Sigmoid colon (tissue), 7 donors: ENCODE results near the gene KDF1. TPM values are rescaled to one million over a fixed set of nuclear protein-coding genes. Genes with fewer than 3 reads are reported as not detected.
"Not testable (repeated sequence)": the region's sequence is repeated elsewhere in the genome, so short reads cannot be mapped to it uniquely, and the experiment has no call there.

Experiments
- DNase-seq: peaks from one replicate; pipeline ENCODE4 v3.0.0-alpha.2; 2019
- H3K27ac ChIP-seq, 4 donors: fragments of 200-600 bp; sonication (generic); one replicate each; pipeline ENCODE4 v1.5.1; 2016 to 2019; ENCODE audit warnings: mild to moderate bottlenecking in 1 of 4
- H3K27me3 ChIP-seq, 3 donors: fragments of 200-600 bp; sonication (generic); one replicate each; pipeline ENCODE4 v1.5.1; 2019; ENCODE audit warnings: mild to moderate bottlenecking in 1 of 3
- H3K36me3 ChIP-seq, 4 donors: fragments of 200-600 bp; sonication (generic); one replicate each; pipeline ENCODE4 v1.5.1; 2016 to 2019
- H3K4me1 ChIP-seq, 4 donors: fragments of 200-600 bp; sonication (generic); one replicate each; pipeline ENCODE4 v1.5.1; 2017 to 2019
- H3K4me3 ChIP-seq, 4 donors: fragments of 200-600 bp; sonication (generic); one replicate each; pipeline ENCODE4 v1.5.1; 2017 to 2019; ENCODE audit warnings: mild to moderate bottlenecking in 2 of 4, moderate library complexity in 1 of 4
- H3K9me3 ChIP-seq, 4 donors: fragments of 200-600 bp in 3 of 4; sonication (generic) in 3 of 4; one replicate each; pipeline versions ENCODE4 v1.5.1 to v1.6.1; 2013 to 2019
- CTCF ChIP-seq, 4 experiments: fragments of 450-650 bp in 3 of 4; fragments of 200-600 bp in 1 of 4; IDR thresholded peaks; one replicate each; pipeline ENCODE4 v1.5.1; 2016 to 2019; ENCODE audit warnings: antibody characterized with exemption in 4 of 4, mild to moderate bottlenecking in 3 of 4, moderate library complexity in 2 of 4
- EP300 ChIP-seq, 4 donors: sonication (generic); formaldehyde crosslinking; IDR thresholded peaks; one replicate each; pipeline ENCODE4 v1.6.1; 2017; ENCODE audit warnings: antibody characterized with exemption in 4 of 4
- POLR2A ChIP-seq, 2 donors: fragments of 450-650 bp; IDR thresholded peaks; one replicate each; pipeline ENCODE4 v1.6.1; 2016; ENCODE audit warnings: antibody characterized with exemption in 2 of 2, mild to moderate bottlenecking in 2 of 2, moderate library complexity in 2 of 2
- POLR2AphosphoS5 ChIP-seq, 4 donors: sonication (generic); formaldehyde crosslinking; IDR thresholded peaks; one replicate each; pipeline ENCODE4 v1.6.1; 2017; ENCODE audit warnings: antibody characterized with exemption in 4 of 4
- WGBS, 2 donors: extraction: QIAGEN DNeasy Blood & Tissue Kit; methylation state at CpG; one replicate each; pipeline ENCODE4 v1.1.7; 2013; 5-methylcytosine and 5-hydroxymethylcytosine counted together
- intact Hi-C: fragments of 100-400 bp; cut with DNase I; formaldehyde crosslinking; loops from one replicate; pipeline ENCODE4 v1.15.1; 2023
- polyA plus RNA-seq, 3 donors: library from polyadenylated mRNA; stranded (reverse); fragments of 200-250 nt; gene quantifications; one replicate each; pipeline ENCODE4 v1.2.3, GENCODE V29; 2013
- total RNA-seq, 4 donors: library from RNA; depleted of rRNA; stranded (reverse); fragments of >200 nt; gene quantifications; one replicate each; pipeline ENCODE4 v1.1.0, GENCODE V29; 2016
- donor health status: healthy with polysubstance abuse.
- donor health status: Bipolar disorder and iron deficiency.
- donor health status: healthy.

KDF1 gene
- total and polyA plus RNA-seq, 7 donors = 15.0 to 26.8 (median 20.4) TPM; not detected in 4

- 63 to 71% methylated on average over 8 of the region's 8 CpGs for WGBS, 2 donors
- Histone ChIP-seq H3K27ac (no peak overlapping the region), H3K4me3 (no peak overlapping the region), H3K4me1 (no peaks in the 10 kb centered on the region), H3K9me3 (no peaks in the 10 kb centered on the region), H3K27me3 (no peaks in the 10 kb centered on the region), H3K36me3 (peaks cover 7 to 19% (median 9%) of the 10 kb centered on the region in 4 donors)
- intact Hi-C loops = no loop called here
- DNase-seq = no peak
- TF ChIP-seq POLR2A (IDR thresholded peaks at IDR 0.05) (no peak), POLR2AphosphoS5 (IDR thresholded peaks at IDR 0.05) (no peak), CTCF (IDR thresholded peaks at IDR 0.05) (no peak), EP300 (IDR thresholded peaks at IDR 0.05) (no peak)
These were observed 9.7 kb downstream of the KDF1 start for GRCh38 chr1:26950602-26951001.

- 11 to 66% methylated on average over 3 of the region's 3 CpGs for WGBS, 2 donors
- H3K9me3 ChIP-seq = no peaks in the 10 kb centered on the region
- TF ChIP-seq EP300 (IDR thresholded peaks at IDR 0.05) (no peak), POLR2AphosphoS5 (IDR thresholded peaks at IDR 0.05) (no peak), POLR2A (IDR thresholded peaks at IDR 0.05) (no peak), CTCF (IDR thresholded peaks at IDR 0.05) (no peak)
- no peak overlapping the region for H3K27ac ChIP-seq
- intact Hi-C loops = no loop called here
- H3K4me1 ChIP-seq = no peaks in the 10 kb centered on the region
- peaks cover 9 to 26% (median 16%) of the 10 kb centered on the region in 4 donors for H3K36me3 ChIP-seq
- no peak for DNase-seq
- no peak overlapping the region for H3K4me3 ChIP-seq
- no peaks in the 10 kb centered on the region for H3K27me3 ChIP-seq
These were observed 10.3 kb downstream of the KDF1 start for GRCh38 chr1:26949926-26950319.

- no peak for DNase-seq
- Histone ChIP-seq H3K36me3 (peaks cover 9 to 31% (median 21%) of the 10 kb centered on the region in 4 donors), H3K4me3 (no peak overlapping the region), H3K4me1 (no peaks in the 10 kb centered on the region), H3K9me3 (no peaks in the 10 kb centered on the region), H3K27ac (no peak overlapping the region), H3K27me3 (no peaks in the 10 kb centered on the region)
- intact Hi-C loops = no loop called here
- WGBS, 2 donors = 85 to 95% methylated on average over 1 of the region's 1 CpG
- no peak for TF ChIP-seq POLR2AphosphoS5 (IDR thresholded peaks at IDR 0.05)
- TF ChIP-seq POLR2A (IDR thresholded peaks at IDR 0.05) = no peak
- TF ChIP-seq CTCF (IDR thresholded peaks at IDR 0.05) = no peak
- TF ChIP-seq EP300 (IDR thresholded peaks at IDR 0.05) = no peak
These were observed 10.9 kb downstream of the KDF1 start for GRCh38 chr1:26949266-26949925.

GRCh38 chr1:26948725-26949057, 11.6 kb downstream of the KDF1 start:
- intact Hi-C loops, H3K4me1 ChIP-seq, H3K27me3 ChIP-seq, H3K4me3 ChIP-seq, H3K27ac ChIP-seq, H3K9me3 ChIP-seq, DNase-seq: not testable (repeated sequence)
- 87 to 92% methylated on average over 16 of the region's 16 CpGs for WGBS, 2 donors
- peaks cover 10 to 38% (median 28%) of the 10 kb centered on the region in 4 donors for H3K36me3 ChIP-seq

GRCh38 chr1:26946270-26946669, 14.0 kb downstream of the KDF1 start:
- WGBS, 2 donors = 20 to 69% methylated on average over 4 of the region's 4 CpGs
- TF ChIP-seq POLR2A (IDR thresholded peaks at IDR 0.05) (no peak), EP300 (IDR thresholded peaks at IDR 0.05) (no peak), CTCF (IDR thresholded peaks at IDR 0.05) (no peak)

More at GRCh38 chr1:26946270-26946669, 14.0 kb downstream of the KDF1 start:
- H3K27me3 ChIP-seq = no peaks in the 10 kb centered on the region
- peaks cover 34 to 62% (median 53%) of the 10 kb centered on the region in 4 donors for H3K36me3 ChIP-seq
- no peak for DNase-seq
- no peaks in the 10 kb centered on the region for H3K9me3 ChIP-seq
- no peak overlapping the region for H3K4me3 ChIP-seq
- H3K4me1 ChIP-seq = no peaks in the 10 kb centered on the region
- intact Hi-C loops = no loop called here
- H3K27ac ChIP-seq = no peak overlapping the region
